ENCODE results near the gene NFKBIA.

- no peak for TF ChIP-seq CTCF (IDR thresholded peaks at IDR 0.05; ENCODE audit: insufficient read depth, low read depth, low read length)
- no peak for TF ChIP-seq EZH2 (IDR thresholded peaks at IDR 0.05; ENCODE audit: insufficient read depth, low read length)
Measured at GRCh38 chr14:35375558-35376025, 29.0 kb downstream of the NFKBIA start.

All from astrocyte (in vitro differentiated cells and primary cell).